Caco-2 (cell line): ENCODE data around the gene TMEM204. TPM values are rescaled to one million over a fixed set of nuclear protein-coding genes. Genes with fewer than 3 reads are reported as not detected.

Experiments used
- BruUV-seq: library from RNA; stranded (reverse); fragments of 400-500 nt; replicated peaks from 2 replicates; lab custom pipeline; 2021; lab: Mats Ljungman, UMichigan
- CTCF ChIA-PET: fragments of 300-600 bp; sonication (Branson Sonifier 250); formaldehyde crosslinking; loops from one replicate; lab custom pipeline; 2022; ENCODE audit warnings: antibody characterized with exemption; lab: Charles Lee
- POLR2A ChIA-PET: fragments of 300-600 bp; sonication (Branson Sonifier 250); formaldehyde crosslinking; loops from one replicate; lab custom pipeline; 2022; ENCODE audit warnings: antibody characterized with exemption; lab: Charles Lee
- DNase-seq, 2 experiments: peaks; one replicate each; pipeline versions ENCODE4 v3.0.0 to v3.0.0-alpha.2; 2020 to 2022
- H3K27me3 ChIP-seq: replicated peaks from 2 replicates; pipeline ENCODE4 v1.6.0; 2011; ENCODE audit warnings: low read length; ENCODE audit not compliant: control insufficient read depth, insufficient read depth
- H3K36me3 ChIP-seq: 2 replicates; pipeline ENCODE4 v1.5.1; 2011; ENCODE audit warnings: low read length; ENCODE audit not compliant: control insufficient read depth, insufficient read depth
- H3K4me1 ChIP-seq: fragments of 250-450 bp; sonication (Bioruptor Pico); 2 replicates; pipeline ENCODE4 v1.5.1; 2020; ENCODE audit warnings: mild to moderate bottlenecking
- H3K4me3 ChIP-seq: 2 replicates; pipeline ENCODE4 v1.5.1; 2011; ENCODE audit warnings: low read depth, mild to moderate bottlenecking, control low read depth, low read length
- H3K9me3 ChIP-seq: fragments of 250-450 bp; sonication (Bioruptor Pico); 2 replicates; pipeline ENCODE4 v1.5.1; 2020; ENCODE audit warnings: mild to moderate bottlenecking, moderate library complexity
- H3K27ac Mint-ChIP-seq: one replicate; pipeline ENCODE4 v1.8.0; 2022; ENCODE audit warnings: mixed read lengths; ENCODE audit not compliant: unreplicated experiment
- H3K27me3 Mint-ChIP-seq: one replicate; pipeline ENCODE4 v1.8.0; 2022; ENCODE audit warnings: mixed read lengths; ENCODE audit not compliant: insufficient read depth, unreplicated experiment
- H3K36me3 Mint-ChIP-seq: one replicate; pipeline ENCODE4 v1.8.0; 2022; ENCODE audit warnings: mild to moderate bottlenecking, mixed read lengths; ENCODE audit not compliant: insufficient read depth, unreplicated experiment
- H3K4me1 Mint-ChIP-seq: one replicate; pipeline ENCODE4 v1.8.0; 2022; ENCODE audit warnings: low read depth, mixed read lengths; ENCODE audit not compliant: unreplicated experiment
- H3K4me3 Mint-ChIP-seq: one replicate; pipeline ENCODE4 v1.8.0; 2022; ENCODE audit warnings: mild to moderate bottlenecking, moderate library complexity, mixed read lengths; ENCODE audit not compliant: unreplicated experiment
- H3K9me3 Mint-ChIP-seq: one replicate; pipeline ENCODE4 v1.8.0; 2022; ENCODE audit warnings: mixed read lengths; ENCODE audit not compliant: unreplicated experiment
- intact Hi-C: fragments of 100-400 bp; cut with micrococcal nuclease; formaldehyde crosslinking; loops from one replicate; pipeline ENCODE4 v1.10.0; 2022; ENCODE audit not compliant: unreplicated experiment
- total RNA-seq: library from RNA; stranded (reverse); gene quantifications from 2 replicates; pipeline ENCODE4 v1.2.3, GENCODE V29; 2022
- TF ChIP-seq, protein P1 (sequence below), 2 experiments: fragments of 200-600 bp in 1 of 2; IDR thresholded peaks; 1 replicate in 1 of 2; 2 replicates in 1 of 2; pipeline versions ENCODE4 v1.5.1 to v1.8.0; 2011 to 2022; ENCODE audit warnings: antibody characterized with exemption in 1 of 2, control low read depth in 1 of 2, inconsistent platforms in 1 of 2, low read depth in 1 of 2, low read length in 1 of 2, mild to moderate bottlenecking in 1 of 2, moderate library complexity in 1 of 2; ENCODE audit not compliant: insufficient read depth in 1 of 2, severe bottlenecking in 1 of 2, unreplicated experiment in 1 of 2

The TMEM204 gene
- total RNA-seq, 1 experiment from 2014 or later, result not detected

DNA sequence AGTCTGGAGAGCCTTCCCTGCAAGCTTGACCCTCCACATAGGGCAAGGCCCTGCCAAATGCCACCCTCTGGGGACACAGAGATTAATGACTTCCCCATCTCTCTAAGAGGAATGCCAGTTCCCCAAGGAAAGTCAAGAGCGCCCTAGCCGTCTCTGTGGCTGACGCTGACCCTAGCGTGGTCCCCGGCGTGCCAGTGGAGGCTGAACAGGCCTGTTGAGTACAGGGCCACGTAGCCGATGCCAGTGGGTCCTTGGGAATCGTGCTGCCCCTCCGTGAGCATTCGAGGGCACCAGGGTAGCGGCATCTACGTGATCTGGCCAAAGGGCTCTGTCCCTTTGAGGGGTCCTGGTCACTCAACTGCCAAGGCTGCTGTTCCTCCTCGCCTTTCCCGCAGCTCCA is 17.2 kb downstream of the TMEM204 start:
- DNase-seq, result no peak
- H3K36me3 ChIP-seq, result no peaks in the 10 kb centered on the region
- H3K27ac Mint-ChIP-seq, result no peak overlapping the region
- no peaks in the 10 kb centered on the region for H3K4me1 ChIP-seq
- H3K4me3 ChIP-seq, result no peak overlapping the region
- no peaks in the 10 kb centered on the region for H3K4me1 Mint-ChIP-seq
- no peaks in the 10 kb centered on the region for H3K9me3 ChIP-seq
- no peak overlapping the region for H3K4me3 Mint-ChIP-seq
- POLR2A ChIA-PET, result no interaction called here
- CTCF ChIA-PET, result no interaction called here
- H3K36me3 Mint-ChIP-seq, result no peaks in the 10 kb centered on the region
- TF ChIP-seq, protein P1, sequence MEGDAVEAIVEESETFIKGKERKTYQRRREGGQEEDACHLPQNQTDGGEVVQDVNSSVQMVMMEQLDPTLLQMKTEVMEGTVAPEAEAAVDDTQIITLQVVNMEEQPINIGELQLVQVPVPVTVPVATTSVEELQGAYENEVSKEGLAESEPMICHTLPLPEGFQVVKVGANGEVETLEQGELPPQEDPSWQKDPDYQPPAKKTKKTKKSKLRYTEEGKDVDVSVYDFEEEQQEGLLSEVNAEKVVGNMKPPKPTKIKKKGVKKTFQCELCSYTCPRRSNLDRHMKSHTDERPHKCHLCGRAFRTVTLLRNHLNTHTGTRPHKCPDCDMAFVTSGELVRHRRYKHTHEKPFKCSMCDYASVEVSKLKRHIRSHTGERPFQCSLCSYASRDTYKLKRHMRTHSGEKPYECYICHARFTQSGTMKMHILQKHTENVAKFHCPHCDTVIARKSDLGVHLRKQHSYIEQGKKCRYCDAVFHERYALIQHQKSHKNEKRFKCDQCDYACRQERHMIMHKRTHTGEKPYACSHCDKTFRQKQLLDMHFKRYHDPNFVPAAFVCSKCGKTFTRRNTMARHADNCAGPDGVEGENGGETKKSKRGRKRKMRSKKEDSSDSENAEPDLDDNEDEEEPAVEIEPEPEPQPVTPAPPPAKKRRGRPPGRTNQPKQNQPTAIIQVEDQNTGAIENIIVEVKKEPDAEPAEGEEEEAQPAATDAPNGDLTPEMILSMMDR (IDR thresholded peaks at IDR 0.05; ENCODE audit: insufficient read depth in 1 of 2, low read depth in 1 of 2, low read length in 1 of 2, severe bottlenecking in 1 of 2, unreplicated experiment in 1 of 2), result no peak
- no peaks in the 10 kb centered on the region for H3K27me3 Mint-ChIP-seq
- no peaks in the 10 kb centered on the region for H3K27me3 ChIP-seq
- intact Hi-C loops, result no loop called here
- no peaks in the 10 kb centered on the region for H3K9me3 Mint-ChIP-seq
- BruUV-seq, result no TSS peak

DNA sequence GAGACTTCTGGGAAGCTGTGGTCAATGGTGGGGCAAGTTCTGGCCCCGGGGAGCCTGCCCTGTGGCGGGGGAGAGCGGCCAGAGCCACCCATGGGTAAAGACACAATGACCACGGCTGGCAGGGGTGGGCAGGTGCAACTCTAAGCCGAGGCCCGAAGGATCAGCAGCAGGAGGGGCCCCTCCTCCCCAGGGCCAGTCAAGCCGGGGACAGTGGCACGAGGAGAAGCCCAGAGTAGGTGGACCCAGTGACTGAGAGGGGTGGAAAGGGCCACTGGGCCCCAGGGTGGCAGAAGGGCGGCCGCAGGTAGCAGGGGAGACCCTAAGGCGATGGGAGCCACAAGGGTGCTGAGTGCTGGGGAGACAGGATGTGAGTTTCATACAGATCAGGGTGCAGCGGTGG is 17.7 kb downstream of the TMEM204 start:
- no peaks in the 10 kb centered on the region for H3K27me3 Mint-ChIP-seq
- H3K36me3 Mint-ChIP-seq, result no peaks in the 10 kb centered on the region
- Histone ChIP-seq H3K27me3 (no peaks in the 10 kb centered on the region), H3K4me1 (no peaks in the 10 kb centered on the region), H3K36me3 (no peaks in the 10 kb centered on the region), H3K4me3 (no peak overlapping the region), H3K9me3 (no peaks in the 10 kb centered on the region)
- H3K4me1 Mint-ChIP-seq, result no peaks in the 10 kb centered on the region
- no peak overlapping the region for H3K4me3 Mint-ChIP-seq
- H3K27ac Mint-ChIP-seq, result no peak overlapping the region
- H3K9me3 Mint-ChIP-seq, result no peaks in the 10 kb centered on the region
- TF ChIP-seq, protein P1 (IDR thresholded peaks at IDR 0.05; ENCODE audit: insufficient read depth in 1 of 2, low read depth in 1 of 2, low read length in 1 of 2, severe bottlenecking in 1 of 2, unreplicated experiment in 1 of 2), result no peak
- no peak for DNase-seq
- no TSS peak for BruUV-seq
- ChIA-PET POLR2A (no interaction called here), CTCF (no interaction called here)
- intact Hi-C loops, result no loop called here

DNA sequence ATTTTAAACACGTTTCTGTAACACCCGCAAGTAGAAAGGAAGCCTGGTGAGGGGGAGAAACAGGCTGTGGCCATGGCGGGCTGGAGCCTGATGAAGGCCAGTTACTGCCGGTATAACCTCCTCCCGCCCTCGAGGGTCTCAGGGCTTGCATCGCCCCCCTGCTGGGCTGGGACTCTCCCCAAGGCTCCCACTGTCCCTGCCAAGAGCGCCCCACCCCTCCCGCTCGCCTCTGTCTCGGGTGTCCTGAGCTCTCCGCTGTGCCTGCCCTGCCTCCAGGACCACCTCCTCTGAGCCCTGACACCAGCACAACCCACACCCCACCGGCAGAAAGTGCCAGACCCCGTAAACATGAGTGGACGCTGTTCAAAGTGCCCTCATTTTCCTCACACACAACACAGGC is 18.7 kb downstream of the TMEM204 start:
- Mint-ChIP-seq H3K4me1 (no peaks in the 10 kb centered on the region), H3K4me3 (no peak overlapping the region), H3K27me3 (no peaks in the 10 kb centered on the region), H3K9me3 (no peaks in the 10 kb centered on the region), H3K27ac (no peak overlapping the region), H3K36me3 (no peaks in the 10 kb centered on the region)
- no peaks in the 10 kb centered on the region for H3K27me3 ChIP-seq
- H3K4me3 ChIP-seq, result no peak overlapping the region
- no peaks in the 10 kb centered on the region for H3K4me1 ChIP-seq
- TF ChIP-seq, protein P1 (IDR thresholded peaks at IDR 0.05; ENCODE audit: insufficient read depth in 1 of 2, low read depth in 1 of 2, low read length in 1 of 2, severe bottlenecking in 1 of 2, unreplicated experiment in 1 of 2), result no peak
- intact Hi-C loops, result no loop called here
- no TSS peak for BruUV-seq
- H3K9me3 ChIP-seq, result no peaks in the 10 kb centered on the region
- ChIA-PET CTCF (no interaction called here), POLR2A (no interaction called here)
- DNase-seq, result no peak
- no peaks in the 10 kb centered on the region for H3K36me3 ChIP-seq
